SK-N-MC (cell line): ENCODE data around the gene CAPN5.

Experiments
- EZH2 ChIP-seq: fragments of 200-600 bp; sonication (generic); IDR thresholded peaks from one replicate; pipeline ENCODE4 v1.6.1; 2017; ENCODE audit warnings: antibody characterized with exemption
- FOXP2 ChIP-seq: optimal IDR thresholded peaks from 2 replicates; pipeline ENCODE3; 2011; ENCODE audit warnings: mild to moderate bottlenecking, moderate library complexity; ENCODE audit not compliant: insufficient read depth; ENCODE audit errors: extremely low read length, control extremely low read depth
- POLR2AphosphoS5 ChIP-seq: IDR thresholded peaks from 2 replicates; pipeline ENCODE4 v1.6.1; 2012; ENCODE audit warnings: mild to moderate bottlenecking, low read depth, low read length, borderline replicate concordance

DNA sequence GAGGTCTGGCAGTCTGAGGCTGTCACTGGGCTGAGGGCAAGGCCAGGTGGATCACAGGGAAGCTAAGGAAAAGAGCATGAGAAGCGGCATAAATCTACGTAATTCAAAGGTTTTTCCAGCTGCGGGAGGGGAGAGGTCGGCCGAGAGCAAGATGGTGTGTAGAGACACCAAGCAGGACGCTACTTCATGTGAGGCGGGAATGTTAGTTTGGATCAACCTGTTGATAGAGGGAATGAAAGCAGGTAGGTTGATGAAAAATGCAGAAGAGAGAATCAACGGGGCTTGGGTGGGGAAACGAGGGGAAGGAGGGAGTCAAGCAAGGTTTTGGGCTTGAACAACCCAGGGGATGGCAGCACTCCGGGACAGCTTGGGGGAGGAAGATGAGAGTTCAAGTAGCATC lies 29.7 kb upstream of the CAPN5 start:
- TF ChIP-seq FOXP2 (no peak), EZH2 (no peak), POLR2AphosphoS5 (no peak)
